ENCODE results near the gene VGLL4. TPM values are rescaled to one million over a fixed set of nuclear protein-coding genes. Genes with fewer than 3 reads are reported as not detected.
"Not testable (repeated sequence)": the region's sequence is repeated elsewhere in the genome, so short reads cannot be mapped to it uniquely, and the experiment has no call there.

Gene VGLL4
- total RNA-seq, 1 experiment from 2014 or later: 41.2 TPM

- H3K27ac ChIP-seq (ENCODE audit: low read depth, low read length, poor library complexity, severe bottlenecking): not testable (repeated sequence)
Measured at GRCh38 chr3:11511606-11512005, 132.1 kb downstream of the VGLL4 start.

GRCh38 chr3:11510356-11510755, 133.4 kb downstream of the VGLL4 start:
- ChIA-PET CTCF (no interaction called here), POLR2A (ENCODE audit: low non-redundant PET) (interaction anchor here (0.6 kb wide), 1 partner anchor 12 kb away, joined by 3 read pairs; no protein-coding TSS in a partner anchor)
- BruUV-seq (replicated peaks): no TSS peak
- intact Hi-C loops (cut with micrococcal nuclease; ENCODE audit: unreplicated experiment): loop anchor here (10.0 kb wide), 1 partner anchor 134 kb away; the partner anchor contains the start of gene VGLL4
- Histone ChIP-seq H3K27ac (ENCODE audit: low read depth, low read length, poor library complexity, severe bottlenecking) (peak overlapping the region; percentile 71), H3K4me3 (ENCODE audit: low read depth, low read length, poor library complexity, severe bottlenecking) (no peak overlapping the region), H3K4me1 (ENCODE audit: insufficient read depth, low read length, poor library complexity, severe bottlenecking) (peaks cover 46% of the 10 kb centered on the region), H3K27me3 (replicated peaks; ENCODE audit: insufficient read depth, low read depth, low read length, poor library complexity) (no peaks in the 10 kb centered on the region), H3K36me3 (ENCODE audit: insufficient read depth, low read length, poor library complexity, severe bottlenecking) (no peaks in the 10 kb centered on the region), H3K9me3 (ENCODE audit: low read depth, low read length, poor library complexity, severe bottlenecking) (no peaks in the 10 kb centered on the region)
- no peak for TF ChIP-seq CTCF (conservative IDR thresholded peaks at IDR 0.05; ENCODE audit: low read depth, low read length)
- no peak for TF ChIP-seq EZH2 (IDR thresholded peaks at IDR 0.05; ENCODE audit: borderline replicate concordance, low read depth, low read length, poor library complexity, severe bottlenecking)
- no peak for DNase-seq (ENCODE audit: low spot score)

More at GRCh38 chr3:11511606-11512005, 132.1 kb downstream of the VGLL4 start:
- H3K4me1 ChIP-seq (ENCODE audit: insufficient read depth, low read length, poor library complexity, severe bottlenecking): peaks cover 46% of the 10 kb centered on the region
- H3K27me3 ChIP-seq (replicated peaks; ENCODE audit: insufficient read depth, low read depth, low read length, poor library complexity); BruUV-seq (replicated peaks); H3K4me3 ChIP-seq (ENCODE audit: low read depth, low read length, poor library complexity, severe bottlenecking); CTCF ChIA-PET; POLR2A ChIA-PET (ENCODE audit: low non-redundant PET); H3K9me3 ChIP-seq (ENCODE audit: low read depth, low read length, poor library complexity, severe bottlenecking); DNase-seq (ENCODE audit: low spot score); H3K36me3 ChIP-seq (ENCODE audit: insufficient read depth, low read length, poor library complexity, severe bottlenecking): not testable (repeated sequence)
- intact Hi-C loops (cut with micrococcal nuclease; ENCODE audit: unreplicated experiment): loop anchor here (10.0 kb wide), 1 partner anchor 133 kb away; the partner anchor contains the start of gene VGLL4

GRCh38 chr3:11510001-11510340, 133.7 kb downstream of the VGLL4 start:
- POLR2A ChIA-PET (ENCODE audit: low non-redundant PET): no interaction called here
- CTCF ChIA-PET: no interaction called here

More at GRCh38 chr3:11510001-11510340, 133.7 kb downstream of the VGLL4 start:
- H3K36me3 ChIP-seq (ENCODE audit: insufficient read depth, low read length, poor library complexity, severe bottlenecking): no peaks in the 10 kb centered on the region
- H3K27ac ChIP-seq (ENCODE audit: low read depth, low read length, poor library complexity, severe bottlenecking): peak overlapping the region; percentile 71
- H3K9me3 ChIP-seq (ENCODE audit: low read depth, low read length, poor library complexity, severe bottlenecking): no peaks in the 10 kb centered on the region
- TF ChIP-seq CTCF (conservative IDR thresholded peaks at IDR 0.05; ENCODE audit: low read depth, low read length): no peak
- no peak for TF ChIP-seq EZH2 (IDR thresholded peaks at IDR 0.05; ENCODE audit: borderline replicate concordance, low read depth, low read length, poor library complexity, severe bottlenecking)
- H3K27me3 ChIP-seq (replicated peaks; ENCODE audit: insufficient read depth, low read depth, low read length, poor library complexity): no peaks in the 10 kb centered on the region
- DNase-seq (ENCODE audit: low spot score): peak; percentile 29
- intact Hi-C loops (cut with micrococcal nuclease; ENCODE audit: unreplicated experiment): loop anchor here (10.0 kb wide), 1 partner anchor 135 kb away; the partner anchor contains the start of gene VGLL4
- BruUV-seq (replicated peaks): no TSS peak
- no peak overlapping the region for H3K4me3 ChIP-seq (ENCODE audit: low read depth, low read length, poor library complexity, severe bottlenecking)
- H3K4me1 ChIP-seq (ENCODE audit: insufficient read depth, low read length, poor library complexity, severe bottlenecking): peaks cover 45% of the 10 kb centered on the region
